GM21723 (cell line): ENCODE data around the gene UBAP2L.
"Not testable (repeated sequence)": the region's sequence is repeated elsewhere in the genome, so short reads cannot be mapped to it uniquely, and the experiment has no call there.

Experiments used
- ATAC-seq: cut with Tn5 transposase; IDR thresholded peaks from one replicate; pipeline ENCODE4 v1.9.1; 2021; ENCODE audit warnings: mild to moderate bottlenecking, moderate library complexity; ENCODE audit not compliant: unreplicated experiment

Gene UBAP2L

DNA sequence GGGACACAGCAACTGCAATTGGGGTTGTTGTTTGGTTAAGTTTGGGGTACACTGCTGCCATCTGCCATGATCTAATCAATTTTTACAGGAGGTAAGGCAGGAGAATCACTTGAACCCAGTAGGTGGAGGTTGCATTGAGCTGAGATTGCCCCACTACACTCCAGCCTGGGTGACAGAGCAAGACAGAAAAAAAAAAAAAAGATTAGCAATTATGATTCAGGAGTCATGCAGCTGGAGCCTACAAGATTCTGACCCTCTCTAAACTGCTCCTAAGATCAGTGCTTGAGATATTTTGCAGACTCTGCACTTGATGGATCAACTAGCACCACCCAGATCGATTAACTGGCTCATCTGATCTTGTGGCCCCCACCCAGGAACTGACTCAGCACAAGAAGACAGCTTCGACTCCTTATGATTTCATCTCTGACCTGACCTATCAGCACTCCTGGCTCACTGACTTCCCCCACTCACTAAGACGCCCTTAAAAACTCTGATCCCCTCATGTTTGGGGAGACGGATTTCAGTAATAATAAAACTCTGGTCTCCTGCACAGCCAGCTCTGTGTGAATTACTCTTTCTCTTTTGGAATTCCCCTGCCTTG, 87.0 kb downstream of the UBAP2L start:
- not testable (repeated sequence) for ATAC-seq

DNA sequence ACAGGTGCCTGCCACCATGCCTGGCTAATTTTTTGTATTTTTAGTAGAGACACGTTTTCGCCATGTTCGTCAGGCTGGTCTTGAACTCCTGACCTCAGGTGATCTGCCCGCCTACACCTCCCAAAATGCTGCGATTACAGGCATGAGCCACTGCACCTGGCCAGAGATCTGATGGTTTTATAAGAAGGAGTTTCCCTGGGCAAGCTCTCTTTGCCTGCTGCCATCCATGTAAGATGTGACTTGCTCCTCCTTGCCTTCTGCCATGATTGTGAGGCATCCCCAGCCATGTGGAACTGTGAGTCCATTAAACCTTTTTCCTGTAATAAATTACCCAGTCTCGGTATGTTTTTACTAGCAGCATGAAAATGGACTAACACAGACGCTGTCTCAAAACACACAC, 88.4 kb downstream of the UBAP2L start:
- ATAC-seq: not testable (repeated sequence)

DNA sequence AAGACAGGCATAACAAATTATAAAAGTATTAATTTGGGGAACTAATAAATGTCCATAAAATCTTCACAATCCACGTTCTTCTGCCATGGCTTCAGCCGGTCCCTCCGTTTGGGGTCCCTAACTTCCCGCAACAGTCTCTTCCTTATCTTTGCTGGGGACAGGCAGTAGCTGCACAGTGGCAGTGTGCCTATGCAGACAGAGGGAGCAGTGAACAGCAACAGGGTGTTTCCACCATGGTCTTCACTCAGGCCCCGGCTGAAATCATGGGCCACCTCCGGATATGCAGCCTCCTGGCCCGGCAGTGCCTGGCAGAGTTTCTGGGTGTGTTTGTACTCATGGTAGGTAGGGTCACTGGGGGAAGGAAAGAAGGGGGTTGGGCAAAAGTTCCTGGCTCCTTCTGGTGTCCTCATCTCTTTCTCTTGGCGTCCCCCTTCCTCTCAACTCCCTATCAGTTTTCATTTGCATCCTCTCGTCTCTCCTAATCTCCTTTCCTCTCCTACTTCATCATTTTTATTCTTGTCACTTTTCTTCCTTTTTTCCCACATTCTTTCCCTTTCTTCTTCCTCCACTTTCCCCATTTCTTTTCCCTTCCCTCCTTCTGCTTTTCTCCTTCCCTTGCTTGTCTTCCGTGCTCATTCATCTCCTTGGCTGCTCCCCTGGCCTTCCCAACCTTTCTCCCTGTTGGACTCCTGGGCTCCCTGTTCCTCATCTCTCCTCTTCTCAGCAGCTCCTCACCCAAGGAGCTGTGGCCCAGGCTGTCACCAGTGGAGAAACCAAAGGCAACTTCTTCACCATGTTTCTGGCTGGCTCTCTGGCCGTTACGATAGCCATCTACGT, 91.7 kb downstream of the UBAP2L start:
- not testable (repeated sequence) for ATAC-seq

DNA sequence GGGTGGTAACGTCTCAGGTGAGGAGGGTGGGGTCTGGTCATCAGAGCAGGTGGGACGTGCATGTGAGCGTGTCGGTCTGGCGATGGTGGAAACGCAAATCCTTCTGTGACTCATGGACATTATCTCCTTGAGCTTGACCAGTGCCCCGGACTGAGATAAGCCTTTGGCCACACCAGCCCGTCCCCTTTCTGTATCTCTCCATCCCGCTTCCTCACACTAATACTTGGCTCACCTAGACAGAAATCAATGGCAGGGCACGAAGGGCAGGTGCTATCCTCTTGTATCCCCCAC, 92.3 kb downstream of the UBAP2L start:
- no peak for ATAC-seq

DNA sequence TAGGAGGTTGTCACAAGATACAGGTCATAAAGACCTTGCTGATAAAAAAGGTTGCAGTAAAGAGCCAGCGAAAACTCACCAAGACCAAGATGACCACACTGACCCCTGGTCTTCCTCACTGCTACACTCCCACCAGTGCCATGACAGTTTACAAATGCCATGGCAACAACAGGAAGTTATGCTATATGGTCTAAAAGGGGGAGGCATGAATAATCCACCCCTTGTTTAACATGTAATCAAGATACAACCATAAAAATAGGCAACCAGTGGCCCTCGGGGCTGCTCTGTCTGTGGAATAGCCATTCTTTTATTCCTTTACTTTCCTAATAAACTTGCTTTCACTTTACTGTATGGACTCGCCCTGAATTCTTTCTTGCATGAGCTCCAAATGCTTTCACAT, 93.5 kb downstream of the UBAP2L start:
- not testable (repeated sequence) for ATAC-seq

DNA sequence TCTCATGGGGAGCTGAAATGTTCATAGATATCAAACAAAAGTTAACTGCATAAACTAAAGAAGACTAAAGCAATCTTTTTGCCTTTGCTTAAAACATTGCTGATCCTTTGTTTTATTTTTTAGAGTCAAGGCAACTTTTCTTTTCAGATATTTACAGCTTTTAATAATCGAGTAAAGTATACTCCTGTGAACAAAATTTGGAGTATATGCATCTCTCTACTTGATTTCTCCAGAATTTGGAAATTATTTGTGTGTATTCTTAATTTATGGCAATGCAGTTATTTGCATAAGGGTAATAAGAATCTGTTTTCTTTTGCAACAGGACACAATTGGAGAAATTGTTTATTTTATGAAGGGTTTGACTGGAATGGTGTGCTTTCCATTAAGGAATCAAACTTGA, 95.9 kb downstream of the UBAP2L start:
- ATAC-seq: no peak

DNA sequence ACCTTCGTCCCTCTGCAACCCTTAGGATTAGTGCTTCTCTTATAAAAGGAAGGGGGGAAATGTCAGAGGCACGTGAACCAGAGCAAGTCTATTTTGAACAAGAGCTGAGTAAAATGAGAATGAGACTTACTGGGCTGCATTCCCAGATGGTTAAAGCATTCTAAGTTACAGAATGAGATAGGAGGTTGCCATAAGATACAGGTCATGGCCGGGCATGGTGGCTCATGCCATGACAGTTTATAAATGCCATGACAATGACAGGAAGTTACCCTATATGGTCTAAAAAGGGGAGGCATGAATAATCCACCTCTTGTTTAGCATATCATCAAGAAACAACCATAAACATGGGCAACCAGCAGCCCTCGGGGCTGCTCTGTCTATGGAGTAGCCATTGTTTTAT, 97.6 kb downstream of the UBAP2L start:
- no peak for ATAC-seq
